ENCODE results near the gene CTTNBP2NL. TPM values are rescaled to one million over a fixed set of nuclear protein-coding genes. Genes with fewer than 3 reads are reported as not detected.

CTTNBP2NL gene
- polyA plus RNA-seq, 3 donors = 1.6 to 4.9 (median 3.0) TPM

- Mint-ChIP-seq H3K9me3 (peaks cover 0 to 1% (median 0%) of the 10 kb centered on the region in 7 donors), H3K27ac (no peak overlapping the region), H3K36me3 (no peaks in the 10 kb centered on the region), H3K27me3 (ENCODE audit: low read depth in 3 of 3) (peaks cover 0 to 2% (median under 1%) of the 10 kb centered on the region in 3 donors), H3K4me3 (no peak overlapping the region), H3K4me1 (peaks cover under 1% of the 10 kb centered on the region)
- H3K79me2 ChIP-seq (ENCODE audit: insufficient read depth, low read length) = no peaks in the 10 kb centered on the region
- H3K27me3 ChIP-seq (ENCODE audit: control insufficient read depth in 2 of 2, insufficient read depth in 2 of 2, low read length in 2 of 2) = no peaks in the 10 kb centered on the region
- H3K4me2 ChIP-seq (replicated peaks; ENCODE audit: extremely low read depth, low read length, poor library complexity, severe bottlenecking) = no peak overlapping the region
- no peak overlapping the region for H3K4me3 ChIP-seq (replicated peaks in 1 of 3; ENCODE audit: low read depth in 2 of 3, low read length in 3 of 3)
- no peak for DNase-seq
- H3K9ac ChIP-seq (ENCODE audit: insufficient read depth, low read length, poor library complexity, severe bottlenecking) = no peak overlapping the region
- H3K9me3 ChIP-seq (replicated peaks in 1 of 2; ENCODE audit: control insufficient read depth in 1 of 2, insufficient read depth in 1 of 2, low read length in 2 of 2) = no peaks in the 10 kb centered on the region
- no peaks in the 10 kb centered on the region for H3K36me3 ChIP-seq (replicated peaks in 1 of 2; ENCODE audit: control insufficient read depth in 1 of 2, insufficient read depth in 2 of 2, low read length in 2 of 2)
- no peak overlapping the region for H3K27ac ChIP-seq (ENCODE audit: low read depth in 1 of 2, low read length in 2 of 2)
- intact Hi-C loops (cut with micrococcal nuclease) = no loop called here
- H2AFZ ChIP-seq (ENCODE audit: insufficient read depth, low read depth, low read length, poor library complexity, severe bottlenecking) = no peak overlapping the region
- no peaks in the 10 kb centered on the region for H3K4me1 ChIP-seq (ENCODE audit: control insufficient read depth in 1 of 2, insufficient read depth in 2 of 2, low read length in 2 of 2)
- H4K20me1 ChIP-seq (ENCODE audit: insufficient read depth, low read length) = no peaks in the 10 kb centered on the region
- TF ChIP-seq, protein P1, sequence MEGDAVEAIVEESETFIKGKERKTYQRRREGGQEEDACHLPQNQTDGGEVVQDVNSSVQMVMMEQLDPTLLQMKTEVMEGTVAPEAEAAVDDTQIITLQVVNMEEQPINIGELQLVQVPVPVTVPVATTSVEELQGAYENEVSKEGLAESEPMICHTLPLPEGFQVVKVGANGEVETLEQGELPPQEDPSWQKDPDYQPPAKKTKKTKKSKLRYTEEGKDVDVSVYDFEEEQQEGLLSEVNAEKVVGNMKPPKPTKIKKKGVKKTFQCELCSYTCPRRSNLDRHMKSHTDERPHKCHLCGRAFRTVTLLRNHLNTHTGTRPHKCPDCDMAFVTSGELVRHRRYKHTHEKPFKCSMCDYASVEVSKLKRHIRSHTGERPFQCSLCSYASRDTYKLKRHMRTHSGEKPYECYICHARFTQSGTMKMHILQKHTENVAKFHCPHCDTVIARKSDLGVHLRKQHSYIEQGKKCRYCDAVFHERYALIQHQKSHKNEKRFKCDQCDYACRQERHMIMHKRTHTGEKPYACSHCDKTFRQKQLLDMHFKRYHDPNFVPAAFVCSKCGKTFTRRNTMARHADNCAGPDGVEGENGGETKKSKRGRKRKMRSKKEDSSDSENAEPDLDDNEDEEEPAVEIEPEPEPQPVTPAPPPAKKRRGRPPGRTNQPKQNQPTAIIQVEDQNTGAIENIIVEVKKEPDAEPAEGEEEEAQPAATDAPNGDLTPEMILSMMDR (IDR thresholded peaks at IDR 0.05) = no peak
- 92% methylated on average over 2 of the region's 5 CpGs for WGBS (ENCODE audit: insufficient coverage)
These were observed 6.9 kb downstream of the CTTNBP2NL start for GRCh38 chr1:112402682-112403643.

DNA sequence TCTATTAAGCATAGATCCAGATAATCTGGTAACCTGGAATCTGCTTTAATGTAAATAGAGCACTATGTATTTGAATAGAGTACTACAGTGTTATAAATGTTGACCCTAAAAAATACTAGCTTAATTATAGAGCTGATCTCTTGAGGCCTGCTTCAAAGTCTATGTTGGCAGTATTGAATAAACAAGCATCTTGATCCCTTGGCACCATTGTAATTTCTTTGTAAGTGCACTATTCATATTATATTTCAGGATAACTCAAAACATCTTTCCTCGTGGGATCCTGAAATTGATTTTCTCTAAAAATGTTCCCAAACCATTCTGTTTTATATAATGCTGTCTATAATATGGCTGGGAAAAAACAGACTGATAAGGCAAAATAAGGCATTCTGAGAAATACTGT lies 10.8 kb downstream of the CTTNBP2NL start:
- H3K9ac ChIP-seq (ENCODE audit: insufficient read depth, low read length, poor library complexity, severe bottlenecking) = no peak overlapping the region
- H3K9me3 Mint-ChIP-seq = peaks cover 0 to 3% (median 0%) of the 10 kb centered on the region in 7 donors
- DNase-seq = no peak
- TF ChIP-seq, protein P1 (IDR thresholded peaks at IDR 0.05) = no peak
- no peaks in the 10 kb centered on the region for H3K9me3 ChIP-seq (replicated peaks in 1 of 2; ENCODE audit: control insufficient read depth in 1 of 2, insufficient read depth in 1 of 2, low read length in 2 of 2)
- H3K4me1 ChIP-seq (ENCODE audit: control insufficient read depth in 1 of 2, insufficient read depth in 2 of 2, low read length in 2 of 2) = no peaks in the 10 kb centered on the region
- no peaks in the 10 kb centered on the region for H4K20me1 ChIP-seq (ENCODE audit: insufficient read depth, low read length)
- H3K4me1 Mint-ChIP-seq = peaks cover 1% of the 10 kb centered on the region
- no peaks in the 10 kb centered on the region for H3K36me3 ChIP-seq (replicated peaks in 1 of 2; ENCODE audit: control insufficient read depth in 1 of 2, insufficient read depth in 2 of 2, low read length in 2 of 2)
- no peaks in the 10 kb centered on the region for H3K36me3 Mint-ChIP-seq
- no CpG with 5 or more reads among the region's 1 CpG for WGBS (ENCODE audit: insufficient coverage)
- no peak overlapping the region for H3K4me3 Mint-ChIP-seq
- no peaks in the 10 kb centered on the region for H3K27me3 ChIP-seq (ENCODE audit: control insufficient read depth in 2 of 2, insufficient read depth in 2 of 2, low read length in 2 of 2)
- no peak overlapping the region for H3K27ac ChIP-seq (ENCODE audit: low read depth in 1 of 2, low read length in 2 of 2)
- no peak overlapping the region for H3K27ac Mint-ChIP-seq
- H3K79me2 ChIP-seq (ENCODE audit: insufficient read depth, low read length) = no peaks in the 10 kb centered on the region
- peaks cover 0 to 4% (median 0%) of the 10 kb centered on the region in 3 donors for H3K27me3 Mint-ChIP-seq (ENCODE audit: low read depth in 3 of 3)
- no peak overlapping the region for H3K4me3 ChIP-seq (replicated peaks in 1 of 3; ENCODE audit: low read depth in 2 of 3, low read length in 3 of 3)
- H3K4me2 ChIP-seq (replicated peaks; ENCODE audit: extremely low read depth, low read length, poor library complexity, severe bottlenecking) = no peak overlapping the region
- intact Hi-C loops (cut with micrococcal nuclease) = no loop called here
- H2AFZ ChIP-seq (ENCODE audit: insufficient read depth, low read depth, low read length, poor library complexity, severe bottlenecking) = no peak overlapping the region
